HG02798 (cell line): Measurements from ENCODE around the gene MYO7B.
"Not testable (repeated sequence)": the region's sequence is repeated elsewhere in the genome, so short reads cannot be mapped to it uniquely, and the experiment has no call there.

Experiments
- ATAC-seq: cut with Tn5 transposase; IDR thresholded peaks from one replicate; pipeline ENCODE4 v1.9.1; 2021; ENCODE audit warnings: mild to moderate bottlenecking; ENCODE audit not compliant: unreplicated experiment, poor library complexity

MYO7B gene

GRCh38 chr2:127570282-127571250 lies 35.1 kb downstream of the MYO7B start:
- no peak for ATAC-seq

- not testable (repeated sequence) for ATAC-seq
Measured at GRCh38 chr2:127572352-127572751, 36.9 kb downstream of the MYO7B start.

- ATAC-seq: no peak
Measured at GRCh38 chr2:127572841-127573240, 37.4 kb downstream of the MYO7B start.

- ATAC-seq: no peak
Measured at GRCh38 chr2:127573298-127573697, 37.8 kb downstream of the MYO7B start.

- ATAC-seq: no peak
Measured at GRCh38 chr2:127573771-127574170, 38.3 kb downstream of the MYO7B start.

- ATAC-seq: no peak
Measured at GRCh38 chr2:127574656-127575055, 39.2 kb downstream of the MYO7B start.

- ATAC-seq: no peak
Measured at GRCh38 chr2:127575185-127575765, 39.8 kb downstream of the MYO7B start.

- no peak for ATAC-seq
Measured at GRCh38 chr2:127575941-127576432, 40.5 kb downstream of the MYO7B start.

GRCh38 chr2:127576433-127577207 lies 41.1 kb downstream of the MYO7B start:
- ATAC-seq: no peak

GRCh38 chr2:127577208-127577475 lies 41.7 kb downstream of the MYO7B start:
- ATAC-seq: no peak

GRCh38 chr2:127577503-127577902 lies 42.0 kb downstream of the MYO7B start:
- ATAC-seq: no peak

- no peak for ATAC-seq
Measured at GRCh38 chr2:127577973-127578372, 42.5 kb downstream of the MYO7B start.

GRCh38 chr2:127578411-127578810 lies 42.9 kb downstream of the MYO7B start:
- ATAC-seq: no peak

- ATAC-seq: no peak
Measured at GRCh38 chr2:127579231-127579630, 43.7 kb downstream of the MYO7B start.

- ATAC-seq: no peak
Measured at GRCh38 chr2:127580167-127581049, 44.9 kb downstream of the MYO7B start.

- ATAC-seq: no peak
Measured at GRCh38 chr2:127581050-127581345, 45.5 kb downstream of the MYO7B start.

GRCh38 chr2:127581516-127582490 lies 46.3 kb downstream of the MYO7B start:
- no peak for ATAC-seq

- ATAC-seq: no peak
Measured at GRCh38 chr2:127582863-127583861, 47.7 kb downstream of the MYO7B start.
